Measurements from ENCODE around the gene CAMK2A. TPM values are rescaled to one million over a fixed set of nuclear protein-coding genes. Genes with fewer than 3 reads are reported as not detected.
A peak's percentile ranks its signal among the peaks of the same experiment; 100 is the strongest.

CAMK2A gene
- polyA plus RNA-seq, 1 of the 3 experiments (the other 2 are of a cell fraction): 0.10 TPM

DNA sequence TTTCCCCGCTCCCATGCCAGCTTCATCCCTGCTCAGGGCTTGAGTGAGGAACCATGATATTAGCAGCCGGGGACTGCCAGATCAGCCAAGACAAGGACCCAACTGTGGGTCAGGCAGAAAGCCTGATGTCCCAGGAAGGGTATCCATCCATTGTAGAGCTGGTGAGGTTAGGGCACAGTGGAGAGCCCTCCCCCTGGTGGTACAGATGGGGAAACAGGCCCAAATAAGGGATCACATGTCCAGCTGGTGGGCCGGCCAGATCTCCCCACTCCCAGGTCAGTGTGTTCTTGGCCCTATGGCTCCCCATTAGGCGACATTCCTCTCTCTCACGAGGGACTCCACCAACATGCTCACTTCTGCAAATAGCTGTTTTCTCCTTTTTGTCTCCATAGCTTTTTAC is 114.0 kb downstream of the CAMK2A start:
- Histone ChIP-seq H3K9me2 (no peaks in the 10 kb centered on the region), H3K9me3 (no peaks in the 10 kb centered on the region), H3K4me3 (ENCODE audit: low read depth in 2 of 2, low read length in 1 of 2) (no peak overlapping the region), H3K9ac (no peak overlapping the region), H3K4me1 (ENCODE audit: control insufficient read depth in 1 of 2, insufficient read depth in 2 of 2, low read depth in 1 of 2, low read length in 1 of 2) (no peaks in the 10 kb centered on the region; a peak in 1 of 4 replicates), H3K27me3 (ENCODE audit: insufficient read depth) (no peaks in the 10 kb centered on the region), H3K36me3 (replicated peaks in 1 of 2; ENCODE audit: control insufficient read depth in 1 of 2, insufficient read depth in 2 of 2, low read length in 1 of 2) (no peaks in the 10 kb centered on the region), H3K4me2 (no peak overlapping the region), H3F3A (replicated peaks; ENCODE audit: insufficient read depth) (no peaks in the 10 kb centered on the region), H2AFZ (ENCODE audit: low read depth) (no peak overlapping the region), H4K20me1 (ENCODE audit: insufficient read depth) (no peaks in the 10 kb centered on the region), H3K27ac (ENCODE audit: low read depth in 2 of 2, low read length in 1 of 2) (no peak overlapping the region), H3K79me2 (ENCODE audit: insufficient read depth) (no peaks in the 10 kb centered on the region)
- CTCF ChIA-PET: interaction anchor here (0.6 to 10.7 kb wide), 26 partner anchors 9 to 793 kb away, joined by 3 to 90 read pairs (median 4); partner anchors contain the start of genes CDX1, PDGFRB and SLC6A7
- WGBS (ENCODE audit: low lambda C conversion rate): 83% methylated on average over 4 of the region's 5 CpGs
- peak; percentile 83 for DNase-seq
- POLR2A ChIA-PET: no interaction called here
- TF ChIP-seq, protein P1, sequence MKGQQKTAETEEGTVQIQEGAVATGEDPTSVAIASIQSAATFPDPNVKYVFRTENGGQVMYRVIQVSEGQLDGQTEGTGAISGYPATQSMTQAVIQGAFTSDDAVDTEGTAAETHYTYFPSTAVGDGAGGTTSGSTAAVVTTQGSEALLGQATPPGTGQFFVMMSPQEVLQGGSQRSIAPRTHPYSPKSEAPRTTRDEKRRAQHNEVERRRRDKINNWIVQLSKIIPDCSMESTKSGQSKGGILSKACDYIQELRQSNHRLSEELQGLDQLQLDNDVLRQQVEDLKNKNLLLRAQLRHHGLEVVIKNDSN (IDR thresholded peaks at IDR 0.05; ENCODE audit: borderline replicate concordance, low read depth): peak; percentile 64; the same call in 1 of the 2 replicates
- TF ChIP-seq JUND (IDR thresholded peaks at IDR 0.05): no peak
- TF ChIP-seq, protein P2, sequence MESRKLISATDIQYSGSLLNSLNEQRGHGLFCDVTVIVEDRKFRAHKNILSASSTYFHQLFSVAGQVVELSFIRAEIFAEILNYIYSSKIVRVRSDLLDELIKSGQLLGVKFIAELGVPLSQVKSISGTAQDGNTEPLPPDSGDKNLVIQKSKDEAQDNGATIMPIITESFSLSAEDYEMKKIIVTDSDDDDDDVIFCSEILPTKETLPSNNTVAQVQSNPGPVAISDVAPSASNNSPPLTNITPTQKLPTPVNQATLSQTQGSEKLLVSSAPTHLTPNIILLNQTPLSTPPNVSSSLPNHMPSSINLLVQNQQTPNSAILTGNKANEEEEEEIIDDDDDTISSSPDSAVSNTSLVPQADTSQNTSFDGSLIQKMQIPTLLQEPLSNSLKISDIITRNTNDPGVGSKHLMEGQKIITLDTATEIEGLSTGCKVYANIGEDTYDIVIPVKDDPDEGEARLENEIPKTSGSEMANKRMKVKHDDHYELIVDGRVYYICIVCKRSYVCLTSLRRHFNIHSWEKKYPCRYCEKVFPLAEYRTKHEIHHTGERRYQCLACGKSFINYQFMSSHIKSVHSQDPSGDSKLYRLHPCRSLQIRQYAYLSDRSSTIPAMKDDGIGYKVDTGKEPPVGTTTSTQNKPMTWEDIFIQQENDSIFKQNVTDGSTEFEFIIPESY (IDR thresholded peaks at IDR 0.05; ENCODE audit: borderline replicate concordance, low read depth): no peak
- TF ChIP-seq NRF1 (IDR thresholded peaks at IDR 0.05; ENCODE audit: low read depth, low read length): no peak
- TF ChIP-seq RFX5 (IDR thresholded peaks at IDR 0.05; ENCODE audit: low read length): no peak
- peak; percentile 62 for TF ChIP-seq RAD21 (IDR thresholded peaks at IDR 0.05; ENCODE audit: low read length)
- TF ChIP-seq TCF12 (IDR thresholded peaks at IDR 0.05): no peak
- no peak for TF ChIP-seq FOXJ3 (CRISPR knock-in tag; IDR thresholded peaks at IDR 0.05)
- TF ChIP-seq CHD2 (IDR thresholded peaks at IDR 0.05; ENCODE audit: low read length, partially characterized antibody): no peak
- TF ChIP-seq FOSL2 (IDR thresholded peaks at IDR 0.05; ENCODE audit: borderline replicate concordance, low read depth): no peak
- peak; percentile 65 for TF ChIP-seq SMC3 (IDR thresholded peaks at IDR 0.05; ENCODE audit: low read depth, low read length)
- TF ChIP-seq EP300 (IDR thresholded peaks at IDR 0.05; ENCODE audit: borderline replicate concordance in 1 of 2, low read depth in 1 of 2, low read length in 1 of 2): no peak
- TF ChIP-seq, protein P3, sequence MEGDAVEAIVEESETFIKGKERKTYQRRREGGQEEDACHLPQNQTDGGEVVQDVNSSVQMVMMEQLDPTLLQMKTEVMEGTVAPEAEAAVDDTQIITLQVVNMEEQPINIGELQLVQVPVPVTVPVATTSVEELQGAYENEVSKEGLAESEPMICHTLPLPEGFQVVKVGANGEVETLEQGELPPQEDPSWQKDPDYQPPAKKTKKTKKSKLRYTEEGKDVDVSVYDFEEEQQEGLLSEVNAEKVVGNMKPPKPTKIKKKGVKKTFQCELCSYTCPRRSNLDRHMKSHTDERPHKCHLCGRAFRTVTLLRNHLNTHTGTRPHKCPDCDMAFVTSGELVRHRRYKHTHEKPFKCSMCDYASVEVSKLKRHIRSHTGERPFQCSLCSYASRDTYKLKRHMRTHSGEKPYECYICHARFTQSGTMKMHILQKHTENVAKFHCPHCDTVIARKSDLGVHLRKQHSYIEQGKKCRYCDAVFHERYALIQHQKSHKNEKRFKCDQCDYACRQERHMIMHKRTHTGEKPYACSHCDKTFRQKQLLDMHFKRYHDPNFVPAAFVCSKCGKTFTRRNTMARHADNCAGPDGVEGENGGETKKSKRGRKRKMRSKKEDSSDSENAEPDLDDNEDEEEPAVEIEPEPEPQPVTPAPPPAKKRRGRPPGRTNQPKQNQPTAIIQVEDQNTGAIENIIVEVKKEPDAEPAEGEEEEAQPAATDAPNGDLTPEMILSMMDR (IDR thresholded peaks at IDR 0.05): peak; percentile 60
- no peak for TF ChIP-seq FOXM1 (IDR thresholded peaks at IDR 0.05; ENCODE audit: low read depth)
- TF ChIP-seq MEF2A (IDR thresholded peaks at IDR 0.05; ENCODE audit: borderline replicate concordance, low read depth): no peak
- TF ChIP-seq, protein P4, sequence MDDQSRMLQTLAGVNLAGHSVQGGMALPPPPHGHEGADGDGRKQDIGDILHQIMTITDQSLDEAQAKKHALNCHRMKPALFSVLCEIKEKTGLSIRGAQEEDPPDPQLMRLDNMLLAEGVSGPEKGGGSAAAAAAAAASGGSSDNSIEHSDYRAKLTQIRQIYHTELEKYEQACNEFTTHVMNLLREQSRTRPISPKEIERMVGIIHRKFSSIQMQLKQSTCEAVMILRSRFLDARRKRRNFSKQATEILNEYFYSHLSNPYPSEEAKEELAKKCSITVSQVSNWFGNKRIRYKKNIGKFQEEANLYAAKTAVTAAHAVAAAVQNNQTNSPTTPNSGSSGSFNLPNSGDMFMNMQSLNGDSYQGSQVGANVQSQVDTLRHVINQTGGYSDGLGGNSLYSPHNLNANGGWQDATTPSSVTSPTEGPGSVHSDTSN (IDR thresholded peaks at IDR 0.05): no peak
- TF ChIP-seq POLR2AphosphoS5 (IDR thresholded peaks at IDR 0.05; ENCODE audit: low read depth, low read length): no peak
- TF ChIP-seq, protein P5, sequence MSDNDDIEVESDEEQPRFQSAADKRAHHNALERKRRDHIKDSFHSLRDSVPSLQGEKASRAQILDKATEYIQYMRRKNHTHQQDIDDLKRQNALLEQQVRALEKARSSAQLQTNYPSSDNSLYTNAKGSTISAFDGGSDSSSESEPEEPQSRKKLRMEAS (IDR thresholded peaks at IDR 0.05; ENCODE audit: low read depth): no peak
- no peak for TF ChIP-seq SIN3A (IDR thresholded peaks at IDR 0.05; ENCODE audit: borderline replicate concordance, low read depth, low read length)
- TF ChIP-seq, protein P6, sequence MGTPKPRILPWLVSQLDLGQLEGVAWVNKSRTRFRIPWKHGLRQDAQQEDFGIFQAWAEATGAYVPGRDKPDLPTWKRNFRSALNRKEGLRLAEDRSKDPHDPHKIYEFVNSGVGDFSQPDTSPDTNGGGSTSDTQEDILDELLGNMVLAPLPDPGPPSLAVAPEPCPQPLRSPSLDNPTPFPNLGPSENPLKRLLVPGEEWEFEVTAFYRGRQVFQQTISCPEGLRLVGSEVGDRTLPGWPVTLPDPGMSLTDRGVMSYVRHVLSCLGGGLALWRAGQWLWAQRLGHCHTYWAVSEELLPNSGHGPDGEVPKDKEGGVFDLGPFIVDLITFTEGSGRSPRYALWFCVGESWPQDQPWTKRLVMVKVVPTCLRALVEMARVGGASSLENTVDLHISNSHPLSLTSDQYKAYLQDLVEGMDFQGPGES (IDR thresholded peaks at IDR 0.05; ENCODE audit: low read depth, low read length): no peak
